ENCODE data around the gene BCL2L11.

DNA sequence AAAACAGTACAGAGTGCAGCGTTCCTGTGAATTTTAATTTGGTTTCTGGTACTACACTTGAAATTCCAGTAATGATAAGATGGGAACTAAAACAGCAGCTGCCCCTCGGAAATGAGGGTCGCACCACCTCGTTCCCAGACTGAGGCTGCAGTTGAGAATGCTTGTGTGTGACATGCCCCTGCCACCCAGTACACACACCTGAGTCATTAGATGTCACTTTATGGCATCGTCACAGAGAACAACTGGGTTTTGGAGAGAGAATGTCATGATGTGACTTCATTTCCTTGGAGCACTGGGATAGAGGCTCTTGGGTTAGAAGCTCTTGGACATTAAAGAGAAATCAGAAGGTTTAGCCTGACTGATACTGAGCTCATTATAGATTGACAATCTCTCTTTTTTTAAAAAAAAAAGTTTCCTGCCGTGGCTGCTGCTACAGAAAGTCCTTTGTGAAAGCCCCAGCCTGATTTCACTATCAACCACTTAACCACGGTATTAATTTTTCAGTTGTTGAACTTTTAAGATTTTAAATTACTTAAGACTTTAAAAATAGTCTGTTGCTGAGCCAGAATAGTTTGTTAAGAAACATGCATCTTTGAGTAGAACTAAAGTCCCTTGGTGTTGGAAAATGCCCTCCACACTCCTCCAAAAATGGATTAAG is 24.5 kb downstream of the BCL2L11 start:
- no peak for TF ChIP-seq GATA2 (IDR thresholded peaks at IDR 0.05; ENCODE audit: low read depth, low read length)
- TF ChIP-seq GATA3 (IDR thresholded peaks at IDR 0.05; ENCODE audit: low read depth, low read length), result no peak
